GM10266 (cell line): ENCODE measurements around the gene POU6F2.
A peak's percentile ranks its signal among the peaks of the same experiment; 100 is the strongest.

Experiments
- DNase-seq: peaks from one replicate; pipeline ENCODE4 v3.0.0; 2012; ENCODE audit errors: extremely low spot score
- TF ChIP-seq, protein P1 (sequence below): IDR thresholded peaks from 2 replicates; pipeline ENCODE4 v1.5.1; 2012; ENCODE audit warnings: mild to moderate bottlenecking, low read depth; ENCODE audit not compliant: control insufficient read depth, insufficient read depth; ENCODE audit errors: missing control alignments

Gene POU6F2

DNA sequence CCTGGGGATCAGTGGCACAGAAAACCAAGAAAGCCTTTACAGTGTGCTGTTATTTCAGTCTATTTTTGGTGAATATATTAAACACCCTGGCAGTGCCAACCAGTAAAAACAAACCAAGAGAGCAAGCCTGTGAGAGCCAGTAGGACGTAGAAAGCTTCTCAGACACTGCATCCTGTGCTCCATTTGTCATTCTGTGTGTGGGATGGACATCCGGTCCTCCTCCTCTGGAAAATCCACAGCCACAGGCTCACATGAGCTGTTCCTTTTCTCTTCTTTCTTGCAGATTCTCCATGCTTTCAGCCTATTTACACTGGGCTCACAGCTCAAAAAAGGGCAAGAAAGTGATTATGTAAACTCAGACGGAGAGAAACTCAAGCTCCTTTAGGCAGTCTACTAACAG, 468.8 kb downstream of the POU6F2 start:
- TF ChIP-seq, protein P1, sequence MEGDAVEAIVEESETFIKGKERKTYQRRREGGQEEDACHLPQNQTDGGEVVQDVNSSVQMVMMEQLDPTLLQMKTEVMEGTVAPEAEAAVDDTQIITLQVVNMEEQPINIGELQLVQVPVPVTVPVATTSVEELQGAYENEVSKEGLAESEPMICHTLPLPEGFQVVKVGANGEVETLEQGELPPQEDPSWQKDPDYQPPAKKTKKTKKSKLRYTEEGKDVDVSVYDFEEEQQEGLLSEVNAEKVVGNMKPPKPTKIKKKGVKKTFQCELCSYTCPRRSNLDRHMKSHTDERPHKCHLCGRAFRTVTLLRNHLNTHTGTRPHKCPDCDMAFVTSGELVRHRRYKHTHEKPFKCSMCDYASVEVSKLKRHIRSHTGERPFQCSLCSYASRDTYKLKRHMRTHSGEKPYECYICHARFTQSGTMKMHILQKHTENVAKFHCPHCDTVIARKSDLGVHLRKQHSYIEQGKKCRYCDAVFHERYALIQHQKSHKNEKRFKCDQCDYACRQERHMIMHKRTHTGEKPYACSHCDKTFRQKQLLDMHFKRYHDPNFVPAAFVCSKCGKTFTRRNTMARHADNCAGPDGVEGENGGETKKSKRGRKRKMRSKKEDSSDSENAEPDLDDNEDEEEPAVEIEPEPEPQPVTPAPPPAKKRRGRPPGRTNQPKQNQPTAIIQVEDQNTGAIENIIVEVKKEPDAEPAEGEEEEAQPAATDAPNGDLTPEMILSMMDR = no peak
- no peak for DNase-seq

DNA sequence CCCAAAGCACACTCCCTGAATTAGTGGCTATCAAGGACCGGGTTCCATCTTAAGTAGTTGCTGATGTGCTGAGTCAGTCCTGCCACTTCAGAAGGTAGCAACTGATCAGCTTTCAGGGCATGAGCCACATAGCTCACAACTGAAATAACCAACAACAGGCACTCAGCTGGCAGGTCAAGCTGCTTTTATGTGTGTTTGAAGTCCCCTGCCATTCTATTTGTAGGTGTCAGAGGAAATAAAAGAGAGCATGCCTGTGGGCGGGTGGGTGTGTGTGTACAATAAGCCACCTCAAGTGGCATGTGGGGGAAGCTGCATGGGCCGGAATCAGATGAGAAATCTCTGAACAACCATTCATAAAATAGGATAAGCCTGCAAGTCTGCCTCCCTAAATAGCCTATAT, 474.2 kb downstream of the POU6F2 start:
- TF ChIP-seq, protein P1 = no peak
- DNase-seq = no peak

DNA sequence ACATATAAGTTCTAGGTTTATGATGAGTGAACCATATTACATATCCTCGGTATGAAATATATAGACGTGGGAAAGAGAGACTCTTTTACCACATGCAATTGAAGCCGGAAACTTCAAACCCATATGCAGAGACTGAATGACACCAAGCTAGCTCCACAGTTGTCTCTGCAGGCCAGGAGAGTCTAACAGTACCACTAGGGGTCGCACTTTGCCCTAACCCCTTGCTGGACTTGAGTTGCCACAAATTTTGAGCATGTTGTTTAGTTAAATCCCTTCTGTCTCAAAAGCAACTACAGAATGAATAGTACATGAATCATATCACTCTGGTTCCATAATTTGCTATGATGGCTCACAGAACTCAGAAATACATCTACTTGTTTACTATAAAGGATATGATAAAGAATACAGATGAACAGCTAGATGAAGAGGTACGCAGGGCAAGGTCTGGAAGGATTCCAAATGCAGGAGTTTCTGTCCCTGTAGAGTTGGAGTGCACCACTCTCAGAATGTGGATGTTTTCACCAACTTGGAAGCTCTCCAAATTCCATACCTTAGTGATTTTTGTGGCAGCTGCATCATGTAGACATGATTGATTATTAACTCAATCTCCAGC, 476.1 kb downstream of the POU6F2 start:
- peak; percentile 47 for DNase-seq
- TF ChIP-seq, protein P1 = peak; percentile 82

DNA sequence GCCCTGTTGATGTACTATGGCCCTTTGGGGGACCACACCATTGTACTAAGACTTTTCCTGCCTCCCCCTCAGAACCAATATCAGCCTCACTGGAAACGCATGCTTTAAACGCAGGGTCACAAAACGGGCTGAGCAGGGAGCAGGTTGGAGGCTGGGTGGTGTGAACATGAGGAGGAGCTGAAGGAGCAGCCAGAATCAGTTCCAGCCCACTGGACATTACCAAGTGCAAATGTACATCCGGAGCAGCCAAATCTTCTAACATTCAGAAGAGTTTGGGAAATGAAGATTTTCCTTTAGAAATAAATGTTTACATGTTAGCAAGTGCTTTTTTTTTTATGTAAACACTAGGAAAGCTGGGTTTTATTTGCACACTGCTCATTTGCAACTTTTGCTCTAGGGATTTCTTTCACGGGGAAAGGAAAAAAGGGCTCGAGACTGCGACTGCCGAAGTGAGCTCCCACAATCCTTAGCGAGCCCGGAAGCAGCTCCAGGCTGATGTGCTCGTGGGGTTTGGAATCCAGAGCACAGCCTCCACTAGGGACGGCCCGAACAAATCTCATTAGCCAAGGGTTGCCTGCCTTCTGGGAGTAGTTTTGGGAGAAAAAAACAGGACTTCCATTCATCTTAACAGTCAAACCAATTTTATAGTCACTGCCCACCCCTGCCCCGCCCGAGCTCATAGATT, 480.5 kb downstream of the POU6F2 start:
- DNase-seq = no peak
- TF ChIP-seq, protein P1 = no peak

DNA sequence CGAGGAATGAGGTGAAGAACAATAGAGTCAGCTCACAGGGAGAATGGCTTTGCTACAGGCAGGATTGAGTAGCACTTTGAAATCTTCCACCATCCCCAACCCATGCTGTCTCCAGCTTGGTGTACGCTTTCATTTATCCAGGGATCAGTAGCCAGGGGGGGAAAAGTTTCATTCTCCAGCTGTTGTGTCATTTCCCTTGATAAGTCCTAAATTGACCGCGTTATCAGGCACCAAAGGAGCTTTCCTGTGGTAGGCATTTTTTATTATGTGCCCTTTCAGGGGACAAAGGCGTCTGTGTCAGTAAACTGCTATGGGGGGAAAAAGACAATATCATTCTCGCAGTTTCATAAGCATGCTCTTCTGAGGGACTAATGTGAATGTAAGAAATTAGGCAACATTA, 481.9 kb downstream of the POU6F2 start:
- TF ChIP-seq, protein P1 = no peak
- DNase-seq = no peak

DNA sequence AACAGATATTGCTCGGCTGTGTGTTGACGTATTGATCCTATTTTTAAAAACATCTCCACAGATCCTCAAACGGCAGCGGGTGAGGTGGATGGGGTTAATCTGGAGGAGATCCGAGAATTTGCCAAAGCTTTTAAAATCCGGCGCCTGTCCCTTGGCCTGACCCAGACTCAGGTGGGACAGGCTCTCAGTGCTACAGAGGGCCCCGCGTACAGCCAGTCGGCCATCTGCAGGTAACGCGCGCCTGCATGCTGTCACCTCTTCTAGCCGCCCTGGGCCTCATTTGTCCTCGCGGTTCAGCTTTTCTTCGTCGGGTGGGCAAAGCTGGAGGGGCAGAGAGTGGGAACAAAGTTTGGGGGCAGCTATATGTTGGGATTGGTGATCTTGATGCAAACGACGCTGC, 482.8 kb downstream of the POU6F2 start:
- TF ChIP-seq, protein P1 = no peak
- DNase-seq = no peak

DNA sequence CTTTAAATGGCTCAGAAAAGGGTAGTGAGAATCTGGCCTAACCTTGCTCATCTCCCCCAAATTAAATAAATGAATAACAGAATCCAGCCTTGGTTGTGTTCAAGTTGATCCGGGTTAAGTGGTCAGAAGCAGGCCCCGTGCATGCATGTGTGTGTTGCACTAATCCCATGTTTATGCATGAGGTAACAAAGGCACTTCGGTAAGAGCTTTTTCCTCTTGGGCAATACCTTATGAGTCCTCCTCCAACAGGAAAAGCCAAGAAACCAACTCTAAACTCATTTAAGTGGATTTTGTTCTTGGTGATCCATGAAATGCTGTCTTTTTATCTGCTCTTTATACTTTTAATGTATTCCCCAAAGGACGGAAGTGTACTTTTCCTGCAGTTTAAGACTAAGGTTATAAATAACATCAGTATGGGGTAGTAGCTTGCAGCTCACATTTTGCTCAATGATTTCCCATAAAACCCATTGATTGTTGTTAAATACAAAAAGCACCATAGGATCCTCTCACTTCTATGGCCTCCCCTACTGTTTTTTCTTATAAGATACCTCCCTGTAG, 483.6 kb downstream of the POU6F2 start:
- DNase-seq = no peak
- TF ChIP-seq, protein P1 = no peak
